Measurements from ENCODE around the gene LIMCH1.

The LIMCH1 gene

GRCh38 chr4:41559940-41560516 lies 22.1 kb downstream of the LIMCH1 start:
- intact Hi-C loops (cut with micrococcal nuclease) = no loop called here
- Mint-ChIP-seq H3K9me3 (no peaks in the 10 kb centered on the region), H3K27ac (no peak overlapping the region)

GRCh38 chr4:41561244-41561643 lies 23.3 kb downstream of the LIMCH1 start:
- H3K4me3 Mint-ChIP-seq = no peak overlapping the region
- no peaks in the 10 kb centered on the region for H3K4me1 Mint-ChIP-seq (ENCODE audit: low read depth)
- no peaks in the 10 kb centered on the region for H3K36me3 Mint-ChIP-seq (ENCODE audit: low read depth)
- intact Hi-C loops (cut with micrococcal nuclease) = no loop called here
- H3K9me3 Mint-ChIP-seq = no peaks in the 10 kb centered on the region
- H3K27ac Mint-ChIP-seq = no peak overlapping the region
- H3K27me3 Mint-ChIP-seq = peaks cover 17% of the 10 kb centered on the region

More at GRCh38 chr4:41559940-41560516, 22.1 kb downstream of the LIMCH1 start:
- H3K27me3 Mint-ChIP-seq = peaks cover 17% of the 10 kb centered on the region
- no peak overlapping the region for H3K4me3 Mint-ChIP-seq
- no peaks in the 10 kb centered on the region for H3K36me3 Mint-ChIP-seq (ENCODE audit: low read depth)
- H3K4me1 Mint-ChIP-seq (ENCODE audit: low read depth) = no peaks in the 10 kb centered on the region

DNA sequence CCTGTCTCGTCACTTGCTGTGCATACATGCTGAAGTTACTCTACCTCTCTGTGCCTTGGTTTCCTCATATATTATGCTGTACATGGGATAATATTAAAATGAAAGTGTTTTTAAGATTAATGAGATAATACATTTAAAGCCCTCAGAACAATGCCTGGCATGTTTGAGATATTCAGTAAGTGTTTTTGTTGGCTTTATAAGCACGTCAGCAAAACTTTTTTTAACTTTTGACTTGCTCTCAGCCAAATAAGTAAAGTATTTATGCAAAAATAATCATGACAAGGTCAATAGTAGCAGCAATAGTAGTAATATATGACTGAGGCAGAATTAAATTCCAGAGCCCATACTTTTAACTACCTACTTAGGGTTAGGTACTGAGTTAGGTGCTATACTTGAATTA lies 29.2 kb downstream of the LIMCH1 start:
- intact Hi-C loops (cut with micrococcal nuclease) = no loop called here
- no peak overlapping the region for H3K4me3 Mint-ChIP-seq
- H3K27me3 Mint-ChIP-seq = no peaks in the 10 kb centered on the region
- no peaks in the 10 kb centered on the region for H3K36me3 Mint-ChIP-seq (ENCODE audit: low read depth)
- H3K27ac Mint-ChIP-seq = no peak overlapping the region
- H3K4me1 Mint-ChIP-seq (ENCODE audit: low read depth) = no peaks in the 10 kb centered on the region
- no peaks in the 10 kb centered on the region for H3K9me3 Mint-ChIP-seq

GRCh38 chr4:41568363-41568762 lies 30.4 kb downstream of the LIMCH1 start:
- H3K4me3 Mint-ChIP-seq = no peak overlapping the region

GRCh38 chr4:41569961-41570360 lies 32.0 kb downstream of the LIMCH1 start:
- intact Hi-C loops (cut with micrococcal nuclease) = no loop called here
- Mint-ChIP-seq H3K27me3 (peaks cover 2% of the 10 kb centered on the region), H3K4me1 (ENCODE audit: low read depth) (peaks cover 6% of the 10 kb centered on the region), H3K27ac (no peak overlapping the region), H3K4me3 (no peak overlapping the region), H3K9me3 (no peaks in the 10 kb centered on the region), H3K36me3 (ENCODE audit: low read depth) (no peaks in the 10 kb centered on the region)

More at GRCh38 chr4:41568363-41568762, 30.4 kb downstream of the LIMCH1 start:
- intact Hi-C loops (cut with micrococcal nuclease) = no loop called here
- Mint-ChIP-seq H3K27me3 (no peaks in the 10 kb centered on the region), H3K27ac (no peak overlapping the region), H3K9me3 (no peaks in the 10 kb centered on the region), H3K36me3 (ENCODE audit: low read depth) (no peaks in the 10 kb centered on the region), H3K4me1 (ENCODE audit: low read depth) (peaks cover 6% of the 10 kb centered on the region)

- H3K36me3 Mint-ChIP-seq (ENCODE audit: low read depth) = no peaks in the 10 kb centered on the region
- H3K4me3 Mint-ChIP-seq = no peak overlapping the region
- H3K27me3 Mint-ChIP-seq = peaks cover 2% of the 10 kb centered on the region
- H3K27ac Mint-ChIP-seq = no peak overlapping the region
- H3K4me1 Mint-ChIP-seq (ENCODE audit: low read depth) = peaks cover 6% of the 10 kb centered on the region
- no peaks in the 10 kb centered on the region for H3K9me3 Mint-ChIP-seq
- intact Hi-C loops (cut with micrococcal nuclease) = no loop called here
These were observed 33.5 kb downstream of the LIMCH1 start for GRCh38 chr4:41571422-41571821.

DNA sequence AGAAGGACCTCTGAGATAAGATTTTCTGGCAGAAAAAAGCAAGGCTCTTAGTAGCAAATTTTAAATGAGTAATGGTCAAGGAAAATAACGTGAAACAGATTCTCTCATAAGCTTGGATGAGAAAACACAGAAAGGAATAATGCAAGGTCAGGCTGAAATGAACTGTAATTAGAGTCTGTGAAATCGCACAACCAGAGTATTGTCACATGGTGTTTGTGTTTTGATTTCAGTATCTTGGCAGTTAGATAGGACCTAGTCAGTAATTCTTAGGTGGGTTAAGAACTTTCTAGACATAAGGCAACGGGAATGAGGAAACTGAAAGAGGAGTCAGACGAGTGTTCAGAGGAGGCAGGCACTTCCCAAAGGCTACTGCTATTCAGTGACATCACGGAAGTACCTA lies 34.6 kb downstream of the LIMCH1 start:
- Mint-ChIP-seq H3K27ac (no peak overlapping the region), H3K27me3 (peaks cover 2% of the 10 kb centered on the region), H3K4me1 (ENCODE audit: low read depth) (peaks cover 6% of the 10 kb centered on the region), H3K4me3 (no peak overlapping the region), H3K36me3 (ENCODE audit: low read depth) (no peaks in the 10 kb centered on the region), H3K9me3 (no peaks in the 10 kb centered on the region)
- intact Hi-C loops (cut with micrococcal nuclease) = no loop called here

DNA sequence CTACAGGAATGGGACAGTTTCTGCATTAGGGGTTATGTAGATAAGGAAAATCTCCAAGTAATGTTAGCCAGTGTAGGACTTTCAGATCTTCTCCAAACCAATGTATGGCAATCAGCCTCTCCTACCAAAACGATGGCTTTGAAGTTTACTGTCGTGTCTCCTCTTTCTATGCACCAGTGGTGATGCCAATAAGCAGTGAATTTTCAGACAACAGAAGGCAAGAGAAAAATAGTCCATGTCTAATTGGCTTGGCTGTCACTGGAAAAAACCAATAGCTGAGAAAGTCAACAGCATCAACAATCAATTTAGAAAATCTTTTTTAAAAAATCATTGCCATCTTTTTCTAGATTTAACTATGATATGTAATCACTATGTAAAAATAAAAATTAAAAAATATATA lies 35.0 kb downstream of the LIMCH1 start:
- no peak overlapping the region for H3K4me3 Mint-ChIP-seq
- no peak overlapping the region for H3K27ac Mint-ChIP-seq
- H3K9me3 Mint-ChIP-seq = no peaks in the 10 kb centered on the region
- peaks cover 6% of the 10 kb centered on the region for H3K4me1 Mint-ChIP-seq (ENCODE audit: low read depth)
- intact Hi-C loops (cut with micrococcal nuclease) = no loop called here
- no peaks in the 10 kb centered on the region for H3K36me3 Mint-ChIP-seq (ENCODE audit: low read depth)
- peaks cover 2% of the 10 kb centered on the region for H3K27me3 Mint-ChIP-seq

DNA sequence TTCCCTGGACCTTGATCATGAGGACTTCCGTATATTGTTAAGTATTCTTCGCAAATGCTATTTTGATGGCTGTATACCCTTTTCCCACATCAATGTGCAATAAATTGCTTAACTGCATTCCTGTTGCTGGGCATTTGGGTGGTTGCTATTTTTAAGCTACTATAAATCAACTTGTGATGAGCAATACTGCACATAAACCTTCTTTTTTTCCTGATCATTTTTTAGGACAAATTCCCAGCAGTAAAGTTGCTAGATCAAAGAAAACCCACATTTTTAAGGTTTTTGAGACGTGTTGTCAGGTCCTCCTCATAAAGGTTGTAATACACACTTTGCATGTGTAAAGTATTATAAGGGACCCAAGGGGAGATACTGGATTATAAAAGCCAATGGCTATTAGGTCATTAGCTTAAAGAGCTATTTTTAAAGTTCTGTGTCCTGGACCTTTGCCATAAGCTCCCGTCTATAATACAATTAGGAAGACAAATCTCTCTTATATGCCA lies 35.6 kb downstream of the LIMCH1 start:
- peaks cover 6% of the 10 kb centered on the region for H3K4me1 Mint-ChIP-seq (ENCODE audit: low read depth)
- H3K9me3 Mint-ChIP-seq = no peaks in the 10 kb centered on the region
- intact Hi-C loops (cut with micrococcal nuclease) = no loop called here
- H3K4me3 Mint-ChIP-seq = no peak overlapping the region
- H3K27ac Mint-ChIP-seq = no peak overlapping the region
- H3K36me3 Mint-ChIP-seq (ENCODE audit: low read depth) = no peaks in the 10 kb centered on the region
- peaks cover 2% of the 10 kb centered on the region for H3K27me3 Mint-ChIP-seq

DNA sequence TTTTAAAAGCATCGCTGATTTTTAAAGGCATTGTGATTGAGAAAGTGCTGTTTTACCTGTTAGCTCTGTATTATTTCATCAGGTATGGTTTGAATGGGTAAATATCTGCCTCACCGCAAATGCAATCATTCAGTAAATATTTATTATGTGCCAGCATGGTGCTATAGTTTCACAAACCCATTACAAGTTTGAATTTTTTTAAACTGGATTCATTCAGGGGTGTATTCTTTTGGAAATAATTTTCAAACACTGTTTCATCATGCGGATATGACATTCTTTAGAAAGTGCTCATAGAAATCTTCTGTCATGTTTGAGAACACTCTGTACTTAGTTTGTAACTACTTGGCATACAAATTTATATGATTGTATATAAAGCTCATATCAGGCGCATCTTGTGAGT lies 37.2 kb downstream of the LIMCH1 start:
- H3K36me3 Mint-ChIP-seq (ENCODE audit: low read depth) = no peaks in the 10 kb centered on the region
- intact Hi-C loops (cut with micrococcal nuclease) = no loop called here
- H3K27me3 Mint-ChIP-seq = peaks cover 2% of the 10 kb centered on the region
- peaks cover 6% of the 10 kb centered on the region for H3K4me1 Mint-ChIP-seq (ENCODE audit: low read depth)
- no peak overlapping the region for H3K4me3 Mint-ChIP-seq
- no peaks in the 10 kb centered on the region for H3K9me3 Mint-ChIP-seq
- H3K27ac Mint-ChIP-seq = no peak overlapping the region

- H3K4me1 Mint-ChIP-seq (ENCODE audit: low read depth) = peaks cover 6% of the 10 kb centered on the region
These were observed 37.7 kb downstream of the LIMCH1 start for GRCh38 chr4:41575665-41576064.

DNA sequence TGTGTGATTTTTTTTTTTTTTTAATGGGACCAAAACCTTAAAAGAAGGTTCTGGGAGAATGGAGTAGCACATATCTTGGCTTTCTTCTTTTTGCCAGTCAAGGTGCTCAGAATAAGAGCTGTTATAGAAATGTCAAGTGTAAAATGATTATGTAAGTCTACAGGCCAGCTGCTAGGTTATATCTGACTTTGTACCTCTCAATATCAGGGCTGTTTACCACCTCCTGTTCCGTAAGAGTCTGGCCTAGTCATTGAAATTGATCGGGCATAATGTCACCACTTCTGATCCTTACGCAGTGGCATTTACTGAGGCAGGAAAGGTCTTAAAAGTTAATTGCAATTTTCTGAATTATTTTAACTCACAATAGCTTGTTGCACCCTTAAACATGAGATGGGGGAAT lies 41.1 kb downstream of the LIMCH1 start:
- Mint-ChIP-seq H3K4me3 (no peak overlapping the region), H3K27ac (no peak overlapping the region), H3K36me3 (ENCODE audit: low read depth) (no peaks in the 10 kb centered on the region), H3K9me3 (peaks cover 2% of the 10 kb centered on the region), H3K27me3 (peaks cover 2% of the 10 kb centered on the region), H3K4me1 (ENCODE audit: low read depth) (no peaks in the 10 kb centered on the region)
- intact Hi-C loops (cut with micrococcal nuclease) = no loop called here

More at GRCh38 chr4:41575665-41576064, 37.7 kb downstream of the LIMCH1 start:
- Mint-ChIP-seq H3K36me3 (ENCODE audit: low read depth) (no peaks in the 10 kb centered on the region), H3K4me3 (no peak overlapping the region), H3K27ac (no peak overlapping the region), H3K9me3 (no peaks in the 10 kb centered on the region), H3K27me3 (peaks cover 2% of the 10 kb centered on the region)
- intact Hi-C loops (cut with micrococcal nuclease) = no loop called here

DNA sequence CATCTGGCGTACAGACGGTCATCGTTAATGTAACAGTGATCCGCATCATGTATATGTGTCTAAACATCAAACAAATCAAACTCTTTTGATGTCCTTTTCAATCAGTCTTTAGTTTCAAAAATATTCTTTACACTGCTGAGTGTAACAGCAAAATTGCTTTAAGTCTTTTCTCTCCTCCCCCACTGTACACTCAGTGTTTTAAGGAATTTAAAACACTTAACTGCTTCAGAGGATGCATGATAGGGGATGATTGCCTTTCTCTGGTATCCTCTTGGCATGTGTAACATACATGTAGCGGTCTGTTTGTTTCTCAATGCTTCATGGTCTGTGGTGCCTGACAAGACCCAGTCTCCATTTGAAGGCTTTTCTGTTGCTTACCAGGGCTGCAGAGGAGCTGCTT lies 41.6 kb downstream of the LIMCH1 start:
- intact Hi-C loops (cut with micrococcal nuclease) = no loop called here
- no peaks in the 10 kb centered on the region for H3K36me3 Mint-ChIP-seq (ENCODE audit: low read depth)
- peaks cover 2% of the 10 kb centered on the region for H3K27me3 Mint-ChIP-seq
- peaks cover 7% of the 10 kb centered on the region for H3K9me3 Mint-ChIP-seq
- H3K4me3 Mint-ChIP-seq = no peak overlapping the region
- H3K27ac Mint-ChIP-seq = no peak overlapping the region
- H3K4me1 Mint-ChIP-seq (ENCODE audit: low read depth) = no peaks in the 10 kb centered on the region

- no peaks in the 10 kb centered on the region for H3K36me3 Mint-ChIP-seq (ENCODE audit: low read depth)
- intact Hi-C loops (cut with micrococcal nuclease) = loop anchor here (5.0 kb wide), 1 partner anchor 197 kb away; no protein-coding TSS in a partner anchor
- H3K4me3 Mint-ChIP-seq = no peak overlapping the region
- H3K27me3 Mint-ChIP-seq = peaks cover 2% of the 10 kb centered on the region
- no peaks in the 10 kb centered on the region for H3K4me1 Mint-ChIP-seq (ENCODE audit: low read depth)
- H3K9me3 Mint-ChIP-seq = peaks cover 11% of the 10 kb centered on the region
- H3K27ac Mint-ChIP-seq = no peak overlapping the region
These were observed 42.0 kb downstream of the LIMCH1 start for GRCh38 chr4:41580007-41580406.

GRCh38 chr4:41586675-41587225 lies 48.8 kb downstream of the LIMCH1 start:
- H3K27ac Mint-ChIP-seq = no peak overlapping the region
- H3K9me3 Mint-ChIP-seq = peaks cover 16% of the 10 kb centered on the region

More at GRCh38 chr4:41586675-41587225, 48.8 kb downstream of the LIMCH1 start:
- intact Hi-C loops (cut with micrococcal nuclease) = no loop called here
- Mint-ChIP-seq H3K27me3 (peaks cover 3% of the 10 kb centered on the region), H3K4me3 (no peak overlapping the region), H3K4me1 (ENCODE audit: low read depth) (no peaks in the 10 kb centered on the region), H3K36me3 (ENCODE audit: low read depth) (no peaks in the 10 kb centered on the region)
